Breast epithelium (tissue), 3 donors: ENCODE measurements around the gene FAM241B.

Experiments
- CTCF ChIP-seq, 3 donors: fragments of 450-650 bp; IDR thresholded peaks; one replicate each; pipeline ENCODE4 v1.5.1; 2016 to 2017; ENCODE audit warnings: antibody characterized with exemption in 3 of 3, mild to moderate bottlenecking in 3 of 3, moderate library complexity in 3 of 3
- POLR2AphosphoS5 ChIP-seq, 3 donors: sonication (generic); formaldehyde crosslinking; IDR thresholded peaks; one replicate each; pipeline ENCODE4 v1.6.1; 2017; ENCODE audit warnings: antibody characterized with exemption in 3 of 3

GRCh38 chr10:69629897-69630650 lies at the start of gene FAM241B:
- TF ChIP-seq CTCF (IDR thresholded peaks at IDR 0.05) (peak; percentile 77 to 95 (median 93)), POLR2AphosphoS5 (IDR thresholded peaks at IDR 0.05) (peak in 1 of 3 donors; percentile 34)
